Vagina (tissue), 2 donors: Measurements from ENCODE around the gene PLA2G4B.

Experiments used
- CTCF ChIP-seq, 3 experiments: fragments of 450-650 bp in 2 of 3; fragments of 200-600 bp in 1 of 3; sonication (generic) in 1 of 3; IDR thresholded peaks; one replicate each; pipeline ENCODE4 v1.5.1; 2017 to 2019; ENCODE audit warnings: antibody characterized with exemption in 3 of 3, mild to moderate bottlenecking in 2 of 3, moderate library complexity in 2 of 3
- POLR2A ChIP-seq, 2 donors: fragments of 450-650 bp; IDR thresholded peaks; one replicate each; pipeline ENCODE4 v1.6.1; 2017; ENCODE audit warnings: antibody characterized with exemption in 2 of 2, mild to moderate bottlenecking in 2 of 2, moderate library complexity in 2 of 2
- POLR2AphosphoS5 ChIP-seq, 2 donors: sonication (generic); formaldehyde crosslinking; IDR thresholded peaks; one replicate each; pipeline ENCODE4 v1.9.0; 2017; ENCODE audit warnings: antibody characterized with exemption in 2 of 2, mild to moderate bottlenecking in 2 of 2, low read depth in 1 of 2; ENCODE audit not compliant: insufficient read depth in 1 of 2

GRCh38 chr15:41891226-41891625 lies 52.6 kb downstream of the PLA2G4B start:
- TF ChIP-seq CTCF (IDR thresholded peaks at IDR 0.05) (no peak), POLR2A (IDR thresholded peaks at IDR 0.05) (no peak), POLR2AphosphoS5 (IDR thresholded peaks at IDR 0.05; ENCODE audit: insufficient read depth in 1 of 2, low read depth in 1 of 2) (no peak)
